IMR-90 (cell line): ENCODE data around the gene AUTS2. TPM values are rescaled to one million over a fixed set of nuclear protein-coding genes. Genes with fewer than 3 reads are reported as not detected.

Source experiments
- ATAC-seq: fragments of 200-7000 bp; cut with Tn5 transposase; 2 replicates; pipeline ENCODE4 v1.9.1; 2020; ENCODE audit warnings: low read depth, mild to moderate bottlenecking, moderate library complexity
- BruUV-seq: library from RNA; stranded (reverse); fragments of 400-500 nt; replicated peaks from 2 replicates; lab custom pipeline; 2021; lab: Mats Ljungman, UMichigan
- CTCF ChIA-PET: fragments of 300-600 bp; formaldehyde crosslinking; extraction: SDS; loops from one replicate; lab custom pipeline; 2021; ENCODE audit warnings: antibody characterized with exemption; lab: Yijun Ruan, JAX
- POLR2A ChIA-PET: fragments of 300-600 bp; sonication (Branson Sonifier 250); formaldehyde crosslinking; loops from one replicate; lab custom pipeline; 2022; ENCODE audit warnings: antibody characterized with exemption; ENCODE audit not compliant: unreplicated experiment; lab: Charles Lee
- DNase-seq: peaks from one replicate; pipeline ENCODE4 v3.0.0; 2013
- H2AFZ ChIP-seq: replicated peaks from 2 replicates; pipeline ENCODE3; 2013; ENCODE audit warnings: low read length, mild to moderate bottlenecking; ENCODE audit not compliant: poor library complexity
- H2AK5ac ChIP-seq: 2 replicates; pipeline ENCODE4 v1.6.1; 2013; ENCODE audit warnings: low read depth, low read length, inconsistent platforms
- H2AK9ac ChIP-seq: replicated peaks from 2 replicates; pipeline ENCODE3; 2013; ENCODE audit warnings: mild to moderate bottlenecking, low read depth, low read length, moderate library complexity; ENCODE audit not compliant: poor library complexity
- H2BK120ac ChIP-seq: 2 replicates; pipeline ENCODE4 v1.6.1; 2013; ENCODE audit warnings: low read depth, low read length, inconsistent platforms
- H2BK15ac ChIP-seq: 3 replicates; pipeline ENCODE4 v1.6.1; 2013; ENCODE audit warnings: low read depth, low read length, inconsistent platforms
- H2BK20ac ChIP-seq: 2 replicates; pipeline ENCODE4 v1.6.1; 2013; ENCODE audit warnings: low read depth, mild to moderate bottlenecking, inconsistent platforms, low read length, moderate library complexity
- H2BK5ac ChIP-seq: 2 replicates; pipeline ENCODE4 v1.6.1; 2013; ENCODE audit warnings: mild to moderate bottlenecking, low read depth, low read length, inconsistent platforms; ENCODE audit not compliant: poor library complexity, severe bottlenecking
- H3K14ac ChIP-seq: replicated peaks from 2 replicates; pipeline ENCODE4 v1.6.1; 2013; ENCODE audit warnings: low read depth, low read length, inconsistent platforms
- H3K18ac ChIP-seq: 2 replicates; pipeline ENCODE4 v1.6.1; 2013; ENCODE audit warnings: low read depth, low read length, control low read depth
- H3K23ac ChIP-seq: 2 replicates; pipeline ENCODE4 v1.6.1; 2013; ENCODE audit warnings: low read depth, low read length, inconsistent platforms
- H3K27ac ChIP-seq: 2 replicates; pipeline ENCODE4 v1.5.1; 2013; ENCODE audit warnings: mild to moderate bottlenecking, control low read depth, low read length; ENCODE audit not compliant: insufficient read depth
- H3K27me3 ChIP-seq: 2 replicates; pipeline ENCODE4 v1.6.1; 2013; ENCODE audit warnings: low read length; ENCODE audit not compliant: control insufficient read depth, insufficient read depth
- H3K36me3 ChIP-seq: 2 replicates; pipeline ENCODE4 v1.6.1; 2013; ENCODE audit warnings: low read length, mixed read lengths; ENCODE audit not compliant: control insufficient read depth, insufficient read depth
- H3K4ac ChIP-seq: 2 replicates; pipeline ENCODE4 v1.6.1; 2013; ENCODE audit warnings: low read depth, low read length, inconsistent platforms
- H3K4me1 ChIP-seq: 2 replicates; pipeline ENCODE4 v1.6.1; 2013; ENCODE audit warnings: low read length, mixed read lengths; ENCODE audit not compliant: control insufficient read depth, insufficient read depth
- H3K4me2 ChIP-seq: 2 replicates; pipeline ENCODE4 v1.6.1; 2013; ENCODE audit warnings: low read depth, mild to moderate bottlenecking, control low read depth, low read length, moderate library complexity
- H3K4me3 ChIP-seq: 2 replicates; pipeline ENCODE4 v1.5.1; 2013; ENCODE audit warnings: low read depth, mild to moderate bottlenecking, control low read depth, low read length, moderate library complexity; ENCODE audit not compliant: insufficient read depth
- H3K56ac ChIP-seq: 2 replicates; pipeline ENCODE4 v1.6.1; 2013; ENCODE audit warnings: low read length, inconsistent platforms; ENCODE audit not compliant: insufficient read depth; ENCODE audit errors: extremely low read depth
- H3K79me1 ChIP-seq, 2 experiments: 2 replicates each; pipeline ENCODE4 v1.6.1; 2013; ENCODE audit warnings: low read length in 2 of 2, inconsistent platforms in 1 of 2, low read depth in 1 of 2
- H3K9ac ChIP-seq: 2 replicates; pipeline ENCODE4 v1.6.1; 2013; ENCODE audit warnings: low read depth, low read length, control low read depth
- H3K9me1 ChIP-seq: 2 replicates; pipeline ENCODE4 v1.6.1; 2013; ENCODE audit warnings: low read length, inconsistent platforms; ENCODE audit not compliant: insufficient read depth
- H3K9me3 ChIP-seq: 2 replicates; pipeline ENCODE4 v1.6.1; 2013; ENCODE audit warnings: low read length; ENCODE audit not compliant: control insufficient read depth, insufficient read depth
- H4K20me1 ChIP-seq: 2 replicates; pipeline ENCODE4 v1.6.1; 2013; ENCODE audit warnings: low read length, inconsistent platforms; ENCODE audit not compliant: insufficient read depth
- H4K5ac ChIP-seq: 2 replicates; pipeline ENCODE4 v1.6.1; 2013; ENCODE audit warnings: mild to moderate bottlenecking, low read depth, low read length, control low read depth
- H4K8ac ChIP-seq, 2 experiments: 2 replicates each; pipeline ENCODE4 v1.6.1; 2013; ENCODE audit warnings: low read depth in 2 of 2, low read length in 2 of 2, control low read depth in 1 of 2, inconsistent platforms in 1 of 2
- H4K91ac ChIP-seq: 2 replicates; pipeline ENCODE4 v1.6.1; 2013; ENCODE audit warnings: low read depth, low read length, inconsistent platforms; ENCODE audit not compliant: insufficient read depth
- CEBPB ChIP-seq: IDR thresholded peaks from 2 replicates; pipeline ENCODE4 v1.6.1; 2012; ENCODE audit warnings: low read depth, low read length, improper control_type of control experiment
- CHD1 ChIP-seq: IDR thresholded peaks from 2 replicates; pipeline ENCODE4 v1.6.1; 2012; ENCODE audit warnings: low read depth, low read length, improper control_type of control experiment
- ELK1 ChIP-seq: fragments of 150-350 bp; IDR thresholded peaks from 2 replicates; pipeline ENCODE4 v1.6.1; 2016; ENCODE audit warnings: low read depth, mild to moderate bottlenecking, low read length, moderate library complexity, borderline replicate concordance
- FOS ChIP-seq: fragments of 150-350 bp; IDR thresholded peaks from 2 replicates; pipeline ENCODE4 v1.6.1; 2016; ENCODE audit warnings: low read depth, low read length
- MAZ ChIP-seq: IDR thresholded peaks from 2 replicates; pipeline ENCODE4 v1.6.1; 2012; ENCODE audit warnings: low read depth, mild to moderate bottlenecking, low read length, improper control_type of control experiment, moderate library complexity, borderline replicate concordance
- NFE2L2 ChIP-seq: fragments of 150-350 bp; IDR thresholded peaks from 2 replicates; pipeline ENCODE4 v1.6.1; 2016; ENCODE audit warnings: low read depth, mild to moderate bottlenecking, low read length
- POLR2A ChIP-seq: IDR thresholded peaks from 2 replicates; pipeline ENCODE4 v1.6.1; 2012; ENCODE audit warnings: mild to moderate bottlenecking, low read depth, low read length
- RAD21 ChIP-seq: IDR thresholded peaks from 2 replicates; pipeline ENCODE4 v1.6.1; 2012; ENCODE audit warnings: low read length, improper control_type of control experiment
- RCOR1 ChIP-seq: IDR thresholded peaks from 2 replicates; pipeline ENCODE4 v1.6.1; 2012; ENCODE audit warnings: mild to moderate bottlenecking, low read length, improper control_type of control experiment; ENCODE audit not compliant: insufficient replicate concordance
- RFX5 ChIP-seq: IDR thresholded peaks from 2 replicates; pipeline ENCODE4 v1.8.0; 2012; ENCODE audit warnings: low read depth, mild to moderate bottlenecking, low read length, moderate library complexity
- WGBS, 2 experiments: methylation state at CpG; one replicate each; pipeline versions ENCODE4 v1.1.5 to v1.1.7; 2013; ENCODE audit warnings: missing lambda C conversion rate in 2 of 2; ENCODE audit not compliant: insufficient read length in 1 of 2; ENCODE audit errors: extremely low coverage in 2 of 2; 5-methylcytosine and 5-hydroxymethylcytosine counted together
- dilution Hi-C: fragments of 300-500 bp; cut with HindIII; formaldehyde crosslinking; loops from one replicate; pipeline ENCODE4 v1.14.3; 2018; ENCODE audit warnings: low sequenced_read_pairs; ENCODE audit not compliant: unreplicated experiment
- in situ Hi-C: fragments of 300-500 bp; cut with MboI; formaldehyde crosslinking; loops from 3 replicates; pipeline ENCODE4 v1.14.3; 2019; ENCODE audit warnings: low sequenced_read_pairs, inconsistent platforms, mixed read lengths
- intact Hi-C: fragments of 100-400 bp; cut with micrococcal nuclease; formaldehyde crosslinking; loops from 2 replicates; pipeline ENCODE4 v1.10.0; 2022
- polyA plus RNA-seq, 3 experiments: library from polyadenylated mRNA; depleted of rRNA; stranded (reverse); fragments of >200 nt; gene quantifications; 2 replicates each; pipeline ENCODE4 v1.2.3, GENCODE V29; 2012; ENCODE audit warnings: low replicate concordance in 1 of 3
- total RNA-seq: library from RNA; depleted of rRNA; stranded (reverse); fragments of >200 nt; gene quantifications from 2 replicates; pipeline ENCODE4 v1.2.3, GENCODE V29; 2012
- TF ChIP-seq, protein P1 (sequence below): fragments of 150-350 bp; IDR thresholded peaks from 2 replicates; pipeline ENCODE4 v1.6.1; 2017; ENCODE audit warnings: mild to moderate bottlenecking, antibody characterized with exemption, low read length, low read depth
- TF ChIP-seq, protein P2 (sequence below): conservative IDR thresholded peaks from 2 replicates; pipeline ENCODE4 v1.5.1; 2012; ENCODE audit warnings: mild to moderate bottlenecking, low read depth, low read length, improper control_type of control experiment

Gene AUTS2
- total and polyA plus RNA-seq, 2 of the 4 experiments (the other 2 are of a cell fraction) = 0.90 to 3.0 TPM

DNA sequence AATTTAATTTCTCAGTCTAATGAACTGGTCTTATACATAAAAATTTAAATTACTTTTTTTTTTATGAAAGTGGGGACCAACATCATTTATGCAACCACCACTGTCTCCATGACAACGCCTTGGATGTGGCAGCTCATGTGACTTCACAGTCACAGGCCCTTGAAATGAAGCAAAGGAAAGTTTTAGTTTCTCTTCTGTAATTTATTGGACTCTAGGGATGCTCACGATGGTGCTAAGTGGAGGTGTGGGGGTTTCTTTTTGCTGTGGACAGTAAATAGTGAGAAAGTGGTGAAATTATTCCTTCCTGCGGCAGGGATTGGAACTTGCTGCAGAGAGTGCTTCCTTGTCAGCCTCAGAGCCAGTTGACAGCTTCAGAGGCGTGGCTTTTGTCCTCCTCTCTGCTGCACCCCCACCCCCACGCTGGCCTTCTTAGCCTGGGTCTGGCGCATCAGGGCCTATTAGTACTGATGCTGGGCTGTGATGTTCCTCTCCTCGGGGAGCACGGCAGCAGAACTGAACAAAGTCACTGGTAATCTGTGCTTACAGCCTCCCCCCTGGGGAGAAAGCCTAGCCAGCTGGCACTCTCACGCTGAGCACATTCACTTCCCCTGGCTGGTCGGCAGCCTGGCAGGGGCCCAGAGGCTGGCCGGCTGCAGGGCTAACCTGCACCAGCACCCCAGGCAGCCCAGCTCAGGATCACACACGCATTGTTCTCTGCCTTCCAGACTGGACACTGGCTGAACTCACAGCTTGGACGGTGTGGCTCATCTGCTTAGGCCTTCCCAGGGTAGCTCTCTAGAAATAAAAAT is 1016.2 kb downstream of the AUTS2 start:
- Histone ChIP-seq H4K5ac (no peak overlapping the region), H3K36me3 (no peaks in the 10 kb centered on the region), H3K79me1 (no peaks in the 10 kb centered on the region), H2AK5ac (no peak overlapping the region), H4K91ac (no peak overlapping the region), H3K4me1 (no peaks in the 10 kb centered on the region), H4K20me1 (no peaks in the 10 kb centered on the region), H3K56ac (no peak overlapping the region), H3K4me2 (no peak overlapping the region), H3K27ac (no peak overlapping the region), H3K9ac (no peak overlapping the region), H2AFZ (peak overlapping the region; percentile 74), H3K9me1 (no peaks in the 10 kb centered on the region), H3K9me3 (no peaks in the 10 kb centered on the region), H2BK120ac (no peak overlapping the region), H3K4me3 (no peak overlapping the region), H2AK9ac (no peak overlapping the region), H3K14ac (no peak overlapping the region), H3K18ac (no peak overlapping the region), H3K27me3 (peaks cover 6% of the 10 kb centered on the region; the same call in 1 of the 2 replicates), H2BK15ac (no peak overlapping the region), H4K8ac (no peak overlapping the region), H2BK20ac (no peak overlapping the region), H2BK5ac (no peak overlapping the region), H3K23ac (no peak overlapping the region), H3K4ac (no peak overlapping the region)
- ChIA-PET CTCF (interaction anchor here (0.6 kb wide), 1 partner anchor 338 kb away, joined by 6 read pairs; no protein-coding TSS in a partner anchor), POLR2A (no interaction called here)
- BruUV-seq = no TSS peak
- WGBS, 2 experiments = 31% methylated on average over 4 of the region's 13 CpGs; no CpG with 5 or more reads in 1 of the 2 experiments
- TF ChIP-seq NFE2L2 = no peak
- no peak for TF ChIP-seq RCOR1
- TF ChIP-seq CEBPB = no peak
- TF ChIP-seq FOS = no peak
- no peak for TF ChIP-seq ELK1
- TF ChIP-seq MAZ = no peak
- TF ChIP-seq, protein P1, sequence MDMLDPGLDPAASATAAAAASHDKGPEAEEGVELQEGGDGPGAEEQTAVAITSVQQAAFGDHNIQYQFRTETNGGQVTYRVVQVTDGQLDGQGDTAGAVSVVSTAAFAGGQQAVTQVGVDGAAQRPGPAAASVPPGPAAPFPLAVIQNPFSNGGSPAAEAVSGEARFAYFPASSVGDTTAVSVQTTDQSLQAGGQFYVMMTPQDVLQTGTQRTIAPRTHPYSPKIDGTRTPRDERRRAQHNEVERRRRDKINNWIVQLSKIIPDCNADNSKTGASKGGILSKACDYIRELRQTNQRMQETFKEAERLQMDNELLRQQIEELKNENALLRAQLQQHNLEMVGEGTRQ = no peak
- TF ChIP-seq RFX5 = no peak
- TF ChIP-seq CHD1 = no peak
- TF ChIP-seq, protein P2, sequence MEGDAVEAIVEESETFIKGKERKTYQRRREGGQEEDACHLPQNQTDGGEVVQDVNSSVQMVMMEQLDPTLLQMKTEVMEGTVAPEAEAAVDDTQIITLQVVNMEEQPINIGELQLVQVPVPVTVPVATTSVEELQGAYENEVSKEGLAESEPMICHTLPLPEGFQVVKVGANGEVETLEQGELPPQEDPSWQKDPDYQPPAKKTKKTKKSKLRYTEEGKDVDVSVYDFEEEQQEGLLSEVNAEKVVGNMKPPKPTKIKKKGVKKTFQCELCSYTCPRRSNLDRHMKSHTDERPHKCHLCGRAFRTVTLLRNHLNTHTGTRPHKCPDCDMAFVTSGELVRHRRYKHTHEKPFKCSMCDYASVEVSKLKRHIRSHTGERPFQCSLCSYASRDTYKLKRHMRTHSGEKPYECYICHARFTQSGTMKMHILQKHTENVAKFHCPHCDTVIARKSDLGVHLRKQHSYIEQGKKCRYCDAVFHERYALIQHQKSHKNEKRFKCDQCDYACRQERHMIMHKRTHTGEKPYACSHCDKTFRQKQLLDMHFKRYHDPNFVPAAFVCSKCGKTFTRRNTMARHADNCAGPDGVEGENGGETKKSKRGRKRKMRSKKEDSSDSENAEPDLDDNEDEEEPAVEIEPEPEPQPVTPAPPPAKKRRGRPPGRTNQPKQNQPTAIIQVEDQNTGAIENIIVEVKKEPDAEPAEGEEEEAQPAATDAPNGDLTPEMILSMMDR = no peak
- TF ChIP-seq RAD21 = no peak
- no peak for TF ChIP-seq POLR2A
- ATAC-seq = peak; percentile 77
- in situ Hi-C loops = no loop called here
- dilution Hi-C loops = no loop called here
- intact Hi-C loops = no loop called here
- DNase-seq = peak; percentile 30
